Measurements from ENCODE around the gene OXSR1.
"Not testable (repeated sequence)": the region's sequence is repeated elsewhere in the genome, so short reads cannot be mapped to it uniquely, and the experiment has no call there.

OXSR1 gene

GRCh38 chr3:38150780-38151528 is 14.4 kb upstream of the OXSR1 start:
- Histone ChIP-seq H3K27me3 (ENCODE audit: low read depth, low read length) (no peaks in the 10 kb centered on the region), H3K27ac (ENCODE audit: low read length) (no peak overlapping the region), H3K9me3 (ENCODE audit: control insufficient read depth in 1 of 2, low read length in 2 of 2) (no peaks in the 10 kb centered on the region), H3K36me3 (ENCODE audit: control insufficient read depth in 1 of 2, insufficient read depth in 2 of 2, low read length in 2 of 2) (no peaks in the 10 kb centered on the region), H3K4me1 (ENCODE audit: control insufficient read depth in 1 of 2, insufficient read depth in 2 of 2, low read length in 2 of 2) (no peaks in the 10 kb centered on the region), H3K4me3 (ENCODE audit: low read depth in 1 of 2, low read length in 2 of 2) (no peak overlapping the region)

- Histone ChIP-seq H3K27me3 (ENCODE audit: low read depth, low read length) (no peaks in the 10 kb centered on the region), H3K36me3 (ENCODE audit: control insufficient read depth in 1 of 2, insufficient read depth in 2 of 2, low read length in 2 of 2) (no peaks in the 10 kb centered on the region), H3K9me3 (ENCODE audit: control insufficient read depth in 1 of 2, low read length in 2 of 2) (no peaks in the 10 kb centered on the region), H3K27ac (ENCODE audit: low read length) (no peak overlapping the region), H3K4me1 (ENCODE audit: control insufficient read depth in 1 of 2, insufficient read depth in 2 of 2, low read length in 2 of 2) (no peaks in the 10 kb centered on the region), H3K4me3 (ENCODE audit: low read depth in 1 of 2, low read length in 2 of 2) (no peak overlapping the region)
These were observed 13.6 kb upstream of the OXSR1 start for GRCh38 chr3:38151667-38152265.

- H3K4me3 ChIP-seq (ENCODE audit: low read depth in 1 of 2, low read length in 2 of 2): no peak overlapping the region
- no peaks in the 10 kb centered on the region for H3K27me3 ChIP-seq (ENCODE audit: low read depth, low read length)
These were observed 12.7 kb upstream of the OXSR1 start for GRCh38 chr3:38152609-38153008.

GRCh38 chr3:38153221-38153620 is 12.1 kb upstream of the OXSR1 start:
- H3K4me1 ChIP-seq (ENCODE audit: control insufficient read depth in 1 of 2, insufficient read depth in 2 of 2, low read length in 2 of 2): no peaks in the 10 kb centered on the region
- no peak overlapping the region for H3K4me3 ChIP-seq (ENCODE audit: low read depth in 1 of 2, low read length in 2 of 2)
- H3K27ac ChIP-seq (ENCODE audit: low read length): no peak overlapping the region
- H3K27me3 ChIP-seq (ENCODE audit: low read depth, low read length): no peaks in the 10 kb centered on the region
- H3K9me3 ChIP-seq (ENCODE audit: control insufficient read depth in 1 of 2, low read length in 2 of 2): no peaks in the 10 kb centered on the region
- H3K36me3 ChIP-seq (ENCODE audit: control insufficient read depth in 1 of 2, insufficient read depth in 2 of 2, low read length in 2 of 2): no peaks in the 10 kb centered on the region

More at GRCh38 chr3:38152609-38153008, 12.7 kb upstream of the OXSR1 start:
- H3K9me3 ChIP-seq (ENCODE audit: control insufficient read depth in 1 of 2, low read length in 2 of 2): no peaks in the 10 kb centered on the region
- H3K27ac ChIP-seq (ENCODE audit: low read length): no peak overlapping the region
- no peaks in the 10 kb centered on the region for H3K36me3 ChIP-seq (ENCODE audit: control insufficient read depth in 1 of 2, insufficient read depth in 2 of 2, low read length in 2 of 2)
- H3K4me1 ChIP-seq (ENCODE audit: control insufficient read depth in 1 of 2, insufficient read depth in 2 of 2, low read length in 2 of 2): no peaks in the 10 kb centered on the region

- Histone ChIP-seq H3K4me3 (ENCODE audit: low read depth in 1 of 2, low read length in 2 of 2) (no peak overlapping the region), H3K36me3 (ENCODE audit: control insufficient read depth in 1 of 2, insufficient read depth in 2 of 2, low read length in 2 of 2) (no peaks in the 10 kb centered on the region), H3K9me3 (ENCODE audit: control insufficient read depth in 1 of 2, low read length in 2 of 2) (no peaks in the 10 kb centered on the region), H3K27ac (ENCODE audit: low read length) (no peak overlapping the region), H3K4me1 (ENCODE audit: control insufficient read depth in 1 of 2, insufficient read depth in 2 of 2, low read length in 2 of 2) (no peaks in the 10 kb centered on the region), H3K27me3 (ENCODE audit: low read depth, low read length) (no peaks in the 10 kb centered on the region)
These were observed 11.3 kb upstream of the OXSR1 start for GRCh38 chr3:38154033-38154494.

- H3K9me3 ChIP-seq (ENCODE audit: control insufficient read depth in 1 of 2, low read length in 2 of 2): no peaks in the 10 kb centered on the region
- H3K4me1 ChIP-seq (ENCODE audit: control insufficient read depth in 1 of 2, insufficient read depth in 2 of 2, low read length in 2 of 2): no peaks in the 10 kb centered on the region
- no peak overlapping the region for H3K4me3 ChIP-seq (ENCODE audit: low read depth in 1 of 2, low read length in 2 of 2)
- no peak overlapping the region for H3K27ac ChIP-seq (ENCODE audit: low read length)
- no peaks in the 10 kb centered on the region for H3K36me3 ChIP-seq (ENCODE audit: control insufficient read depth in 1 of 2, insufficient read depth in 2 of 2, low read length in 2 of 2)
- no peaks in the 10 kb centered on the region for H3K27me3 ChIP-seq (ENCODE audit: low read depth, low read length)
These were observed 10.6 kb upstream of the OXSR1 start for GRCh38 chr3:38154625-38155255.

GRCh38 chr3:38155825-38156224 is 9.5 kb upstream of the OXSR1 start:
- Histone ChIP-seq H3K27me3 (ENCODE audit: low read depth, low read length) (no peaks in the 10 kb centered on the region), H3K27ac (ENCODE audit: low read length) (no peak overlapping the region), H3K4me1 (ENCODE audit: control insufficient read depth in 1 of 2, insufficient read depth in 2 of 2, low read length in 2 of 2) (no peaks in the 10 kb centered on the region), H3K4me3 (ENCODE audit: low read depth in 1 of 2, low read length in 2 of 2) (no peak overlapping the region), H3K9me3 (ENCODE audit: control insufficient read depth in 1 of 2, low read length in 2 of 2) (no peaks in the 10 kb centered on the region), H3K36me3 (ENCODE audit: control insufficient read depth in 1 of 2, insufficient read depth in 2 of 2, low read length in 2 of 2) (no peaks in the 10 kb centered on the region)

GRCh38 chr3:38157117-38157516 is 8.2 kb upstream of the OXSR1 start:
- H3K36me3 ChIP-seq (ENCODE audit: control insufficient read depth in 1 of 2, insufficient read depth in 2 of 2, low read length in 2 of 2): no peaks in the 10 kb centered on the region
- no peaks in the 10 kb centered on the region for H3K4me1 ChIP-seq (ENCODE audit: control insufficient read depth in 1 of 2, insufficient read depth in 2 of 2, low read length in 2 of 2)
- no peak overlapping the region for H3K4me3 ChIP-seq (ENCODE audit: low read depth in 1 of 2, low read length in 2 of 2)
- no peak overlapping the region for H3K27ac ChIP-seq (ENCODE audit: low read length)
- H3K27me3 ChIP-seq (ENCODE audit: low read depth, low read length): no peaks in the 10 kb centered on the region
- no peaks in the 10 kb centered on the region for H3K9me3 ChIP-seq (ENCODE audit: control insufficient read depth in 1 of 2, low read length in 2 of 2)

- no peaks in the 10 kb centered on the region for H3K36me3 ChIP-seq (ENCODE audit: control insufficient read depth in 1 of 2, insufficient read depth in 2 of 2, low read length in 2 of 2)
- H3K4me1 ChIP-seq (ENCODE audit: control insufficient read depth in 1 of 2, insufficient read depth in 2 of 2, low read length in 2 of 2): no peaks in the 10 kb centered on the region
- H3K27me3 ChIP-seq (ENCODE audit: low read depth, low read length): no peaks in the 10 kb centered on the region
- H3K4me3 ChIP-seq (ENCODE audit: low read depth in 1 of 2, low read length in 2 of 2): no peak overlapping the region
- no peak overlapping the region for H3K27ac ChIP-seq (ENCODE audit: low read length)
- H3K9me3 ChIP-seq (ENCODE audit: control insufficient read depth in 1 of 2, low read length in 2 of 2): no peaks in the 10 kb centered on the region
These were observed 7.7 kb upstream of the OXSR1 start for GRCh38 chr3:38157595-38157994.

- H3K27me3 ChIP-seq (ENCODE audit: low read depth, low read length): no peaks in the 10 kb centered on the region
- H3K4me3 ChIP-seq (ENCODE audit: low read depth in 1 of 2, low read length in 2 of 2): no peak overlapping the region
- no peaks in the 10 kb centered on the region for H3K36me3 ChIP-seq (ENCODE audit: control insufficient read depth in 1 of 2, insufficient read depth in 2 of 2, low read length in 2 of 2)
- H3K27ac ChIP-seq (ENCODE audit: low read length): no peak overlapping the region
- no peaks in the 10 kb centered on the region for H3K9me3 ChIP-seq (ENCODE audit: control insufficient read depth in 1 of 2, low read length in 2 of 2)
- no peaks in the 10 kb centered on the region for H3K4me1 ChIP-seq (ENCODE audit: control insufficient read depth in 1 of 2, insufficient read depth in 2 of 2, low read length in 2 of 2)
These were observed 6.9 kb upstream of the OXSR1 start for GRCh38 chr3:38158472-38158871.

- H3K4me3 ChIP-seq (ENCODE audit: low read depth in 1 of 2, low read length in 2 of 2); H3K27me3 ChIP-seq (ENCODE audit: low read depth, low read length); H3K27ac ChIP-seq (ENCODE audit: low read length); H3K4me1 ChIP-seq (ENCODE audit: control insufficient read depth in 1 of 2, insufficient read depth in 2 of 2, low read length in 2 of 2); H3K9me3 ChIP-seq (ENCODE audit: control insufficient read depth in 1 of 2, low read length in 2 of 2); H3K36me3 ChIP-seq (ENCODE audit: control insufficient read depth in 1 of 2, insufficient read depth in 2 of 2, low read length in 2 of 2): not testable (repeated sequence)
These were observed 4.6 kb upstream of the OXSR1 start for GRCh38 chr3:38160704-38161103.
